Pancreas (tissue), 10 donors: ENCODE results near the gene DOK7. TPM values are rescaled to one million over a fixed set of nuclear protein-coding genes. Genes with fewer than 3 reads are reported as not detected.

Experiments used
- ATAC-seq, 4 donors: fragments of 200-7000 bp; cut with Tn5 transposase; one replicate each; pipeline versions ENCODE4 v1.8.0 to v1.9.1; 2020; ENCODE audit warnings: mild to moderate bottlenecking in 4 of 4, moderate library complexity in 4 of 4
- DNase-seq, 6 donors: peaks; one replicate each; pipeline ENCODE4 v3.0.0-alpha.2; 2020
- FAIRE-seq: peaks from 2 replicates; lab custom pipeline; 2012; peaks lifted over from hg19 to GRCh38; lab: Jason Lieb, UNC
- H3K27ac ChIP-seq, 4 donors: fragments of 200-600 bp; sonication (generic); 1 replicate in 3 of 4; 2 replicates in 1 of 4; pipeline versions ENCODE4 v1.5.0 to v1.8.0; 2020
- H3K27me3 ChIP-seq, 4 donors: fragments of 200-600 bp; one replicate each; pipeline ENCODE4 v1.8.0; 2021
- H3K36me3 ChIP-seq, 3 donors: fragments of 200-600 bp; sonication (generic) in 1 of 3; one replicate each; pipeline versions ENCODE4 v1.5.0 to v1.8.0; 2020 to 2021
- H3K4me1 ChIP-seq, 3 donors: fragments of 200-600 bp; one replicate each; pipeline ENCODE4 v1.8.0; 2021
- H3K4me3 ChIP-seq, 4 donors: fragments of 200-600 bp; sonication (generic) in 2 of 4; one replicate each; pipeline versions ENCODE4 v1.5.0 to v1.8.0; 2020 to 2021
- H3K9me3 ChIP-seq, 4 donors: fragments of 200-600 bp; one replicate each; pipeline ENCODE4 v1.8.0; 2021
- WGBS, 2 donors: extraction: QIAGEN DNeasy Blood & Tissue Kit; methylation state at CpG; one replicate each; pipeline ENCODE4 v1.1.7; 2013; 5-methylcytosine and 5-hydroxymethylcytosine counted together
- intact Hi-C, 3 donors: fragments of 100-400 bp; cut with DNase I; formaldehyde crosslinking; loops; one replicate each; pipeline versions ENCODE4 v1.11.1 to v1.14.2; 2022
- polyA plus RNA-seq, 2 donors: library from polyadenylated mRNA; stranded (reverse); fragments of 200-250 nt; gene quantifications; one replicate each; pipeline ENCODE4 v1.2.3, GENCODE V29; 2013
- total RNA-seq, 6 donors: library from RNA; stranded (reverse); fragmentation: NEBNext Ultra II Directional in 4 of 6; extraction: Animal tissue kit (Norgen Biotek cat#: 25700) in 4 of 6; gene quantifications; one replicate each; pipeline versions ENCODE4 v1.2.1 to v1.2.4, GENCODE V29; 2021 to 2023
- TF ChIP-seq, protein P1 (sequence below), 4 donors: fragments of 200-600 bp; sonication (generic) in 3 of 4; IDR thresholded peaks; one replicate each; pipeline versions ENCODE4 v1.5.0 to v1.8.0; 2021; ENCODE audit warnings: antibody characterized with exemption in 4 of 4
- donor health status: healthy with polysubstance abuse.
- donor health status: DM: no; HTN: no; CAD: no; lungs with moderate emphysema.
- donor health status: DM: no; HTN: no; CAD: no.
- donor health status: control.
- donor health status: control.
- donor health status: Bipolar disorder and iron deficiency.
- donor health status: DM: yes; HTN: yes; CAD: no.
- donor health status: DM: no; HTN: no; CAD: no.
- donor health status: DM: no; HTN: no; CAD: no.
- donor health status: DM: yes; HTN: yes; CAD: no.

The DOK7 gene
- total and polyA plus RNA-seq, 8 donors: 2.5 to 8.0 (median 4.2) TPM

DNA sequence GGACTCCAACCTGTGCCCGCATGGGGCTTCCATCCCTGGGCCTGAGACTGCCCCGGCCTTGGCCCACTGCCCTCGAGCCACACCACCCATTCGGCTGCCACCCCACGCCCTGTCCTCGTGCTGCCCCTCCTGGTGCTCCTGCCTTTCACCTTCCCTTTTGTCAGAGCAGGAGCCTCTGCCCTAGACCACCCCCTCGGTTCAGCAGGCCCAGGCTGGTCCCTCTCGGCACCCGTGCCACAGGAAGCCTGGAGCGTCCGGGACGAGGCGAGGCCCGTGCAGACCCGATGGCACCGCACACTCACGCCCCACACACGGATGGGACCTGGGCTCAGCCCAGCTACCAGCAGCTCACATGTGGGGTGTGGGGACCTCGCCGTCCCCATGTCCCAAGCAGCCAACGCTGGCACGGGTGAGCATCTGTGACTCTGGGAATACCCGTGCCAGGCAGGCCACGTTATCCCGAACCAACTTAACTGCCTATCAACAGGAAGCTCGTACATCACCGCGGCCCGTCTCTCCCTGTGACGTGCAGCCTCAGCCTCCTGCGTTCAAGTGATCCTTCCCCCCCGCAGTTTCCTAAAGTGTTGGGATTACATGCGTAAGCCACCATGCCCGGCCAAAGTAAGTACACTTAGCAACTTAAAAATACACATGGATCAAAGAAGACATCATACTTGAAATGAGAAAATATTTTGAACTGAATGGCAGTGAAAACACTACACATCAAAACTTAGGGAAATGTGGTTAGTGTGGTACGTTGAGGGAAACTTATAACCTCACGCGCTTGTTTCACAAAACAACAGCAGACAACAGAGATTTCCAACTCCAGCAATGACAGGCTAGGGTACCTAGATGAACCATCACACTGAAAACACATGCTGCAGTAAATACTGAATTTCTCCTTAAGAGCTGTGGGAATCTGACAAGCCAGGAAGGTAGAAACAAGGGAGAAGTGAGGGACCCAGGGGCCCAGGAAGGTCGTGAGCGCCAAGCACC is 40.1 kb downstream of the DOK7 start:
- DNase-seq: peak in 1 of 6 donors; percentile 63
- Histone ChIP-seq H3K27ac (no peak overlapping the region), H3K9me3 (no peaks in the 10 kb centered on the region), H3K27me3 (no peaks in the 10 kb centered on the region), H3K36me3 (peaks cover 0 to 12% (median under 1%) of the 10 kb centered on the region in 3 donors), H3K4me1 (no peaks in the 10 kb centered on the region), H3K4me3 (no peak overlapping the region)
- FAIRE-seq: no peak
- TF ChIP-seq, protein P1, sequence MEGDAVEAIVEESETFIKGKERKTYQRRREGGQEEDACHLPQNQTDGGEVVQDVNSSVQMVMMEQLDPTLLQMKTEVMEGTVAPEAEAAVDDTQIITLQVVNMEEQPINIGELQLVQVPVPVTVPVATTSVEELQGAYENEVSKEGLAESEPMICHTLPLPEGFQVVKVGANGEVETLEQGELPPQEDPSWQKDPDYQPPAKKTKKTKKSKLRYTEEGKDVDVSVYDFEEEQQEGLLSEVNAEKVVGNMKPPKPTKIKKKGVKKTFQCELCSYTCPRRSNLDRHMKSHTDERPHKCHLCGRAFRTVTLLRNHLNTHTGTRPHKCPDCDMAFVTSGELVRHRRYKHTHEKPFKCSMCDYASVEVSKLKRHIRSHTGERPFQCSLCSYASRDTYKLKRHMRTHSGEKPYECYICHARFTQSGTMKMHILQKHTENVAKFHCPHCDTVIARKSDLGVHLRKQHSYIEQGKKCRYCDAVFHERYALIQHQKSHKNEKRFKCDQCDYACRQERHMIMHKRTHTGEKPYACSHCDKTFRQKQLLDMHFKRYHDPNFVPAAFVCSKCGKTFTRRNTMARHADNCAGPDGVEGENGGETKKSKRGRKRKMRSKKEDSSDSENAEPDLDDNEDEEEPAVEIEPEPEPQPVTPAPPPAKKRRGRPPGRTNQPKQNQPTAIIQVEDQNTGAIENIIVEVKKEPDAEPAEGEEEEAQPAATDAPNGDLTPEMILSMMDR (IDR thresholded peaks at IDR 0.05): no peak
- ATAC-seq: no peak
- 85 to 91% methylated on average over 39 of the region's 39 CpGs for WGBS, 2 donors
- intact Hi-C loops: no loop called here

DNA sequence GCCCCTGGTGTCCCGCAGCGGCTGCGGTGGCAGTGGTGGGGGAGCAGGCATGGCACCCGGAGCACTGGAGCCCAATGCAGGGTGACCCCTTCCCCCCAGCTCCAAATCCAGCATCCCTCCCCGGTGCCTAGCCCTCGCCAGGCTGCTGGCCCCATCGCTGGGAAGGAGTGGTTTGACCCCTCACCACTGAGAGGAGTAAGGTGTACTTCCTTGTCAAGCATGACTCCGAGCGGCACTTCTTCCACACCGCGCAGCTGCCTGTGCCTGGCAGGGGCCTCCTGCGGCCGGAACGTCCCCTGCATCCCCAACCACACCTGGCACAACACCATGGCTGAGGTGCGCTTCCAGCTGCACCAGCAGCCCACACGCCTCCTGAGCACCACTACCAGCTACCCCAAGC is 42.1 kb downstream of the DOK7 start:
- no peak for FAIRE-seq
- Histone ChIP-seq H3K4me3 (no peak overlapping the region), H3K36me3 (peaks cover 0 to 25% (median 8%) of the 10 kb centered on the region in 3 donors), H3K27ac (no peak overlapping the region), H3K4me1 (no peaks in the 10 kb centered on the region), H3K27me3 (no peaks in the 10 kb centered on the region), H3K9me3 (no peaks in the 10 kb centered on the region)
- no peak for ATAC-seq
- TF ChIP-seq, protein P1 (IDR thresholded peaks at IDR 0.05): no peak
- peak in 1 of 6 donors; percentile 66 for DNase-seq
- intact Hi-C loops: no loop called here
- 91 to 97% methylated on average over 16 of the region's 16 CpGs for WGBS, 2 donors

DNA sequence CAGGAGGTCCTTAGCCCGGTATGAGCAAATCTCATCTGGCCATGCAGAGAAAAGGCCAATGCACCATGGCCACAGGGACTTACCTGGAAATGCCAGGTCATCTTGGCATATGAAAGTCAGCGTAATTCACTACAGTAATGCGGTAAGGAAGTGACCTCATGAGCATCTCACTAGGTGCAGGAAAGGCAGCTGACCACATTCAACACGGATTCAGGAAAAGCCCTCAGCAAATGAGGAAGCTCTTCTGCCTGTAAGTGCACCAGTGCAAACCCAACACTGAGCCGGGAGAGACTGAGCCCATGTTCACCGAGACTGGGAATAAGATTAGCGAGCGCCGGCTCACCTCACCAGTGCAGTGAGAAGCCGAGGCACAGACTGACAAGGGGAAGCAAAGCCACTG is 45.4 kb downstream of the DOK7 start:
- no peaks in the 10 kb centered on the region for H3K9me3 ChIP-seq
- no peaks in the 10 kb centered on the region for H3K27me3 ChIP-seq
- no peak overlapping the region for H3K4me3 ChIP-seq
- intact Hi-C loops: no loop called here
- no peak overlapping the region for H3K27ac ChIP-seq
- FAIRE-seq (no peak), DNase-seq (peak in 1 of 6 donors; percentile 16), ATAC-seq (no peak)
- no peaks in the 10 kb centered on the region for H3K4me1 ChIP-seq
- TF ChIP-seq, protein P1 (IDR thresholded peaks at IDR 0.05): no peak
- WGBS, 2 donors: 84 to 95% methylated on average over 10 of the region's 10 CpGs
- H3K36me3 ChIP-seq: peaks cover 0 to 34% (median 19%) of the 10 kb centered on the region in 3 donors

- FAIRE-seq: no peak
- Histone ChIP-seq H3K9me3 (no peaks in the 10 kb centered on the region), H3K4me1 (no peaks in the 10 kb centered on the region), H3K36me3 (peaks cover 0 to 51% (median 24%) of the 10 kb centered on the region in 3 donors), H3K27me3 (no peaks in the 10 kb centered on the region), H3K27ac (no peak overlapping the region), H3K4me3 (no peak overlapping the region)
- no peak for ATAC-seq
- DNase-seq: peak in 2 of 6 donors; percentile 12 to 16
- intact Hi-C loops: no loop called here
- whole genome bisulfite sequencing, 2 donors: 93 to 98% methylated on average over 16 of the region's 16 CpGs
- TF ChIP-seq, protein P1 (IDR thresholded peaks at IDR 0.05): no peak
Observed at GRCh38 chr4:3510481-3510880, 47.4 kb downstream of the DOK7 start.
